PFSK-1 (cell line): ENCODE results near the gene SCN1B.

Experiments
- FOXP2 ChIP-seq: optimal IDR thresholded peaks from 2 replicates; pipeline ENCODE3; 2011; ENCODE audit warnings: borderline replicate concordance, control low read depth, inconsistent platforms; ENCODE audit not compliant: insufficient read depth; ENCODE audit errors: extremely low read length, extremely low read depth
- POLR2AphosphoS5 ChIP-seq: IDR thresholded peaks from 2 replicates; pipeline ENCODE4 v1.6.1; 2012; ENCODE audit warnings: low read depth, mild to moderate bottlenecking, control low read depth, low read length, moderate library complexity
- REST ChIP-seq, 2 experiments: IDR thresholded peaks; 2 replicates each; pipeline versions ENCODE4 v1.6.1 to v1.8.0; 2011 to 2012; ENCODE audit warnings: low read depth in 2 of 2, low read length in 2 of 2, control low read depth in 1 of 2, inconsistent platforms in 1 of 2, mild to moderate bottlenecking in 1 of 2, moderate library complexity in 1 of 2; ENCODE audit not compliant: insufficient read depth in 1 of 2
- SIN3A ChIP-seq: IDR thresholded peaks from 2 replicates; pipeline ENCODE4 v1.6.1; 2012; ENCODE audit warnings: mild to moderate bottlenecking, low read length, moderate library complexity, borderline replicate concordance; ENCODE audit not compliant: insufficient read depth
- TAF1 ChIP-seq: IDR thresholded peaks from 2 replicates; pipeline ENCODE4 v1.6.1; 2012; ENCODE audit warnings: low read length, control low read depth, borderline replicate concordance; ENCODE audit not compliant: insufficient read depth

- no peak for TF ChIP-seq POLR2AphosphoS5
- TF ChIP-seq REST (IDR thresholded peaks at IDR 0.05; ENCODE audit: insufficient read depth in 1 of 2, low read depth in 2 of 2, low read length in 2 of 2), result no peak
- no peak for TF ChIP-seq SIN3A
- no peak for TF ChIP-seq TAF1
- no peak for TF ChIP-seq FOXP2
Measured at GRCh38 chr19:35039881-35040825, 9.9 kb downstream of the SCN1B start.
